ENCODE results near the gene SGPL1. TPM values are rescaled to one million over a fixed set of nuclear protein-coding genes. Genes with fewer than 3 reads are reported as not detected.

SGPL1 gene
- total RNA-seq, 6 experiments from 2014 or later, result 33.2 to 50.1 (median 38.0) TPM

GRCh38 chr10:70778267-70778924 is 37.4 kb upstream of the SGPL1 start:
- DNase-seq, result no peak
- Histone ChIP-seq H3K27ac (no peak overlapping the region), H3K4me1 (no peaks in the 10 kb centered on the region), H3K4me3 (no peak overlapping the region), H3K9me3 (no peaks in the 10 kb centered on the region), H3K36me3 (no peaks in the 10 kb centered on the region), H3K27me3 (no peaks in the 10 kb centered on the region)
- TF ChIP-seq POLR2A (IDR thresholded peaks at IDR 0.05) (no peak), CTCF (IDR thresholded peaks at IDR 0.05) (no peak)
- WGBS (ENCODE audit: insufficient coverage, low coverage, low lambda C conversion rate, missing lambda C conversion rate), result 51% methylated on average over 6 of the region's 9 CpGs
- intact Hi-C loops (cut with DNase I), result no loop called here
- ATAC-seq, result no peak

- no peak overlapping the region for H3K4me3 ChIP-seq
- TF ChIP-seq POLR2A (IDR thresholded peaks at IDR 0.05) (no peak), CTCF (IDR thresholded peaks at IDR 0.05) (no peak)
- H3K36me3 ChIP-seq, result no peaks in the 10 kb centered on the region
- DNase-seq, result no peak
- H3K9me3 ChIP-seq, result no peaks in the 10 kb centered on the region
- intact Hi-C loops (cut with DNase I), result no loop called here
- ATAC-seq, result no peak
- WGBS (ENCODE audit: insufficient coverage, low coverage, low lambda C conversion rate, missing lambda C conversion rate), result no CpG with 5 or more reads among the region's 2 CpGs
- H3K27me3 ChIP-seq, result no peaks in the 10 kb centered on the region
- no peaks in the 10 kb centered on the region for H3K4me1 ChIP-seq
- H3K27ac ChIP-seq, result no peak overlapping the region
These were observed 36.7 kb upstream of the SGPL1 start for GRCh38 chr10:70779088-70779487.

GRCh38 chr10:70779511-70780369 is 36.0 kb upstream of the SGPL1 start:
- DNase-seq, result no peak
- H3K27ac ChIP-seq, result no peak overlapping the region
- peak; percentile 36 to 69 (median 58) for ATAC-seq
- H3K9me3 ChIP-seq, result no peaks in the 10 kb centered on the region
- WGBS (ENCODE audit: insufficient coverage, low coverage, low lambda C conversion rate, missing lambda C conversion rate), result 75% methylated on average over 7 of the region's 16 CpGs
- H3K27me3 ChIP-seq, result no peaks in the 10 kb centered on the region
- intact Hi-C loops (cut with DNase I), result no loop called here
- H3K4me3 ChIP-seq, result no peak overlapping the region
- H3K36me3 ChIP-seq, result no peaks in the 10 kb centered on the region
- no peaks in the 10 kb centered on the region for H3K4me1 ChIP-seq
- TF ChIP-seq CTCF (IDR thresholded peaks at IDR 0.05) (no peak), POLR2A (IDR thresholded peaks at IDR 0.05) (no peak)

GRCh38 chr10:70780370-70780760 is 35.4 kb upstream of the SGPL1 start:
- DNase-seq (no peak), ATAC-seq (no peak)
- 76% methylated on average over 3 of the region's 9 CpGs for WGBS (ENCODE audit: insufficient coverage, low coverage, low lambda C conversion rate, missing lambda C conversion rate)
- Histone ChIP-seq H3K36me3 (no peaks in the 10 kb centered on the region), H3K27ac (no peak overlapping the region), H3K27me3 (no peaks in the 10 kb centered on the region), H3K4me3 (no peak overlapping the region), H3K4me1 (no peaks in the 10 kb centered on the region), H3K9me3 (no peaks in the 10 kb centered on the region)
- TF ChIP-seq POLR2A (IDR thresholded peaks at IDR 0.05) (no peak), CTCF (IDR thresholded peaks at IDR 0.05) (no peak)
- intact Hi-C loops (cut with DNase I), result no loop called here
